Measurements from ENCODE around the gene TMPRSS4. TPM values are rescaled to one million over a fixed set of nuclear protein-coding genes. Genes with fewer than 3 reads are reported as not detected.
A peak's percentile ranks its signal among the peaks of the same experiment; 100 is the strongest.

TMPRSS4 gene
- total RNA-seq, 6 experiments from 2014 or later = 0.35 to 0.51 TPM; not detected in 4

DNA sequence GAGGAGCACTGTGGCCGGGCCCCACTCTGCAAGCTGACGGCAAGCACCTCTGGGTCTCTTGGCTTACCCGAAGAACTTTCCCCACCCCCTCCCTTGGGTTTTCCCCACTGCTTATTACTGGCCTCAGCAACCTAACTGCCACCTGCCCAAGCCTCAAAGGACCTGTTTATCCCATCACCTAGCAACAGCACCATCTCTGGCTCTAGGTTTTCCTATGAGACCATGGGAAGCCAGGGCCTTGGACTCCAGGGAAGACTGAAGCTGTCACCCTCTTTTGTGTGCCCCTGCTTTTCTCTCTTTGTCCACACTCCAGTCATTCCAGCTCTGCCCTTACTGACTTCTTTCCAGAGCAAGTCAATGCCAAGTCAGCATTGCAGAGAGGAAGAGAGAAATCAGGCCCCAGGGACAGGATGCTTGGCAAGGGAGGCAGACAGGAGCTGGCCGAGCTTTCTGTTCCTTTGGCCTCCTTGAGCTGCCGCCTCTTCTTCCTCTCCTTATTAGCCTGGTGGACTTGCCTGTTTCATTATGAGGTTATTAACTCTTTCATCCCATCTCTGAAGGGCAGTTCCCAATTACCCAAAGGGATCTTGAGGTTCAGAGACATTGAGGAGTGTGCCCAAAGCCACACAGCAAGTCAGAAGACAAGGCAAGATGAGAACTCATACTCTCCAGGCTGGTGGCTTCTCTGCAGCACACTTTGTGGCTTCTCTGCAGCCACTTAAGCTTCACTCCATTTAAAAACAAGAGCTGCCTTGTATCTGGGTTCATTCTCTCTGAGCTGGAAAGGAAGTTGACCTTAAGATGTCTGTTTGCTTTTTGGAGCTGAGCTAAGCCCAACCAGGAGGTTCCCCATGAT is 10.3 kb downstream of the TMPRSS4 start, which contains the start of gene SMIM35:
SMIM35 (minus strand) TSS at position 51 of the 856 bp plus-strand sequence. CDS start 206 bp downstream, outside the sequence.
- H3K36me3 ChIP-seq = no peaks in the 10 kb centered on the region
- WGBS (ENCODE audit: insufficient coverage, low coverage, low lambda C conversion rate, missing lambda C conversion rate) = 71% methylated on average over 2 of the region's 5 CpGs
- H3K9me3 ChIP-seq = no peaks in the 10 kb centered on the region
- H3K4me3 ChIP-seq = no peak within 1 kb of the TSS
- H3K27ac ChIP-seq = no peak within 1 kb of the TSS
- peak in 1 of 4 donors; percentile 13 for ATAC-seq
- H3K27me3 ChIP-seq = no peaks in the 10 kb centered on the region
- no peaks in the 10 kb centered on the region for H3K4me1 ChIP-seq
- no peak for TF ChIP-seq CTCF (IDR thresholded peaks at IDR 0.05)
- no peak for TF ChIP-seq POLR2A (IDR thresholded peaks at IDR 0.05)
- no peak for DNase-seq
- intact Hi-C loops (cut with DNase I) = no loop called here

DNA sequence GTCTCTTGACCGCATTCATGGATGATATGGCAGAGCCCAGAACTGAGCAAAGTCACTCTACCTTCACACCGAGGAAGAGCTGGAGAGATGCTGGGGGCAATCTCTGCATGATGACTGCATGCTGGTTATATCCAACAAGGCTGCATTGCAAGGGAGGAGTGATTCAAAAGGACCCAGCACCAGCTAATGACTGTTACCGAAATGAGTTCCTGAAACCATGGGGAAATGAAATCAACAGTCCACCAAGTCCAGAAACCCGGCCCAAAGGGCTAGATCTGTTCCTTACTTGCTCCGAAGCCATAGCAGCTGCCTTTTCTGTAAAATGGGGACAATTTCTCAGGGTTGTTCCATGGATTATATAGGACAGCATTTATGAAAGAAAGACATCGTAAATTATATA is 11.1 kb downstream of the TMPRSS4 start:
- Histone ChIP-seq H3K4me3 (no peak overlapping the region), H3K9me3 (no peaks in the 10 kb centered on the region), H3K36me3 (no peaks in the 10 kb centered on the region), H3K4me1 (no peaks in the 10 kb centered on the region), H3K27me3 (no peaks in the 10 kb centered on the region), H3K27ac (no peak overlapping the region)
- ATAC-seq (peak in 2 of 4 donors; percentile 20 to 33), DNase-seq (no peak)
- intact Hi-C loops (cut with DNase I) = no loop called here
- WGBS (ENCODE audit: insufficient coverage, low coverage, low lambda C conversion rate, missing lambda C conversion rate) = 75% methylated on average over 5 of the region's 6 CpGs
- TF ChIP-seq CTCF (IDR thresholded peaks at IDR 0.05) (no peak), POLR2A (IDR thresholded peaks at IDR 0.05) (no peak)

GRCh38 chr11:118088531-118088930 is 11.7 kb downstream of the TMPRSS4 start:
- DNase-seq (peak in 2 of 3 donors; percentile 38 to 66), ATAC-seq (peak; percentile 59 to 80 (median 71))
- intact Hi-C loops (cut with DNase I) = no loop called here
- Histone ChIP-seq H3K4me3 (no peak overlapping the region), H3K27me3 (no peaks in the 10 kb centered on the region), H3K4me1 (no peaks in the 10 kb centered on the region), H3K36me3 (no peaks in the 10 kb centered on the region), H3K27ac (no peak overlapping the region), H3K9me3 (no peaks in the 10 kb centered on the region)
- WGBS (ENCODE audit: insufficient coverage, low coverage, low lambda C conversion rate, missing lambda C conversion rate) = 17% methylated on average over 1 of the region's 4 CpGs
- no peak for TF ChIP-seq POLR2A (IDR thresholded peaks at IDR 0.05)
- TF ChIP-seq CTCF (IDR thresholded peaks at IDR 0.05) = no peak

DNA sequence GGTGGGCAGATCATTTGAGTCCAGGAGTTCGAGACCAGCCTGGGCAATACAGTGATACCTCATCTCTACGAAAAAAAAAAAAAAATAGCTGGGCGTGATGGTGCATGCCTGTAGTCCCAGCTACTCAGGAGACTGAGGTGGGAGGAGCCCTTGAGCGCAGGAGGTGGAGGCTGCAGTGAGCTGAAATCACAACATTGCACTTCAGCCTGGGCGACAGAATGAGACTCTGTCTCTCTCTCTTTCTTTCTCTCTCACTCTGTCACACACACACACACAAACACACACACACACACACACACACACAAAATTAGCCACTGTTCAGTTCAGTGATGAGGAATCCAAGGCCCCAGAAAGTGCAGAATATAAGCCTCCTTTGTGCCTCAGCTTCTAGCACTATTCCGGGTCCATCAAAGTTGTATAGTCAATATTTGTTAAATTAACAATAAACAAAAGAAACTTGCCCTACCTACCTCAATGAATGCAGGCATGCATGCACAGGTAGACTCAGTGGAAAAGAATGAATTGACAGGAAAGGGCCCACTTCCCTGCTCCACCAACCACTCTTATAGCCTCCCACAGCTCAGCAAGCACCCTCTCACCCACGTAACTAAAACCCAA is 13.8 kb downstream of the TMPRSS4 start:
- 66% methylated on average over 6 of the region's 7 CpGs for WGBS (ENCODE audit: insufficient coverage, low coverage, low lambda C conversion rate, missing lambda C conversion rate)
- intact Hi-C loops (cut with DNase I) = no loop called here
- ATAC-seq (no peak), DNase-seq (no peak)
- Histone ChIP-seq H3K27me3 (no peaks in the 10 kb centered on the region), H3K36me3 (no peaks in the 10 kb centered on the region), H3K4me1 (no peaks in the 10 kb centered on the region), H3K9me3 (no peaks in the 10 kb centered on the region), H3K27ac (no peak overlapping the region), H3K4me3 (no peak overlapping the region)
- TF ChIP-seq CTCF (IDR thresholded peaks at IDR 0.05) (no peak), POLR2A (IDR thresholded peaks at IDR 0.05) (no peak)

Data from right lobe of liver (tissue), 6 donors.